GM19240 (cell line): ENCODE results near the gene TMTC2.

ENCODE experiments used
- DNase-seq: peaks from one replicate; pipeline ENCODE4 v3.0.0; 2011; ENCODE audit warnings: low spot score; ENCODE audit not compliant: insufficient read length

TMTC2 gene

DNA sequence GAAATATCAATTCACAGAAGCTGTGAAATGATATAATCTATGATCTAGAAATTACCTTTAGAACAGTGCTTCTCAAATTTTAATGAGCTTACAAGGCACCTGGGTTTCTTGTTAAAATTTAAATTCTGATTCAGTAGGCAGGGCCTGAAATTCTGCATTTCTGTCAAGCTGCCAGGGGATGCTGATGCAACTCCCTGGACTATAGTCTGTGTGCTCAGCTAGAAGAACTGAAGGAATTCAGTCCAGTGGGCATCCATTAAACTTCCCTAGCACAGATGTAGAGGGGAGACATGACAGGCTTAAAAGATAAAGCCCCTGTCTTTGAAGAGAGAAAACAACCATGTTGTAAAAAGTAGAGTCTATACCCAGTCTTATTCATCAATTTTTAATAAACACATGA is 441.8 kb downstream of the TMTC2 start:
- no peak for DNase-seq

DNA sequence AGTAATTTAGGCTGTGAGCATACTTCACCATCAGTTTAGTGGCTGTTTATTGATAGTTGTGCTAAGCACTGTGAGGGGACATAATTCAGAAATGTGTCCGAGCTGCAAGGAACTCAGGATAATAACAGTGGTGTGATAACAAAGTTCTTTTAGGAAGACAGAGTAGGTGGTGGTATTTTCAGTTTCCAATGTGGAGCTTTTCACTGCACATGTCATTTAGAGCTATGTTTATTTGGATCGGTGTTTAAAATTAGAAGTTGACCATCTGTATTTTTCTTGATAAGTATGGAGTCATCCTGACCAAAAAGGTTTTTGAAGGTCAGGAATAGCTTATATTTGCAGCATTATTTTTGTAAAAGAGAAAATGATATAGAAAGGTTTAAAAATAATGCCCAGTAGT is 443.5 kb downstream of the TMTC2 start:
- DNase-seq = no peak

DNA sequence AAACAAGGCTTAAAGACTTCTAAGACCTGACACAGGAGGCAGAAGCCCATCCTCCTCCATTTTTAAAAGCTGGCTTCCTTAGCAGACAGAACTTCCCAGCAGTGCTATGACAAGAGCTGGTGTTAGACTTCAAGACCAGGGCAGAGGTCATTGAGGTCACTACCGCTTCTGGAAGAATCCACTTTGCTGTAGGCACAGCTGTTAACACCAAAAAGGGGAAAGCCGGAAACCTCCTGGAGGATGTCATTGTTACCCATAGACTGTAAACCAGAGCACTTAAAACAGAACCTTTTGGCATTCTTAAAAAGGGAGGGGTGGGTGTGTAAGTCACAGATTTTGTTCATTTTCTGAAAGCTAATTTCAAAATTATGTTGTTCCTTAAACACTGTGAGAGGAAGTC is 445.7 kb downstream of the TMTC2 start:
- no peak for DNase-seq

GRCh38 chr12:83136411-83136810 is 449.7 kb downstream of the TMTC2 start:
- DNase-seq = no peak

DNA sequence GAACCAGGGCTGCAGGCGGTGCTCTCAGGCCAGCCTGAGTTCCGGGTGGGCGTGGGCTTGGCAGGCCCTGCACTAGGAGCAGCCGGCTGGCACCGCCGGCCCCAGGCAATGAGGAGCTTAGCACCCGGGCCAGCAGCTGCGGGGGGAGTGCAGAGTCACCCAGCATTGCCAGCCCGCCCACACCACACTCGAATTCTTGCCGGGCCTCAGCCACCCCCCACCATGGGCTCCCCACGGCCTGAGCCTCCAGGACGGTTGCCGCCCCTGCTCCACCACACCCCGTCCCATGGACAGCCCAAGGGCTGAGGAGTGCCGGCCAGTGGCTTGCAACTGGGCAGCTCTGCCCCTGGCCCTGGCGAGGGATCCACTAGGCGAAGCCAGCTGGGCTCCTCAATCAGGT is 453.4 kb downstream of the TMTC2 start:
- DNase-seq = no peak

DNA sequence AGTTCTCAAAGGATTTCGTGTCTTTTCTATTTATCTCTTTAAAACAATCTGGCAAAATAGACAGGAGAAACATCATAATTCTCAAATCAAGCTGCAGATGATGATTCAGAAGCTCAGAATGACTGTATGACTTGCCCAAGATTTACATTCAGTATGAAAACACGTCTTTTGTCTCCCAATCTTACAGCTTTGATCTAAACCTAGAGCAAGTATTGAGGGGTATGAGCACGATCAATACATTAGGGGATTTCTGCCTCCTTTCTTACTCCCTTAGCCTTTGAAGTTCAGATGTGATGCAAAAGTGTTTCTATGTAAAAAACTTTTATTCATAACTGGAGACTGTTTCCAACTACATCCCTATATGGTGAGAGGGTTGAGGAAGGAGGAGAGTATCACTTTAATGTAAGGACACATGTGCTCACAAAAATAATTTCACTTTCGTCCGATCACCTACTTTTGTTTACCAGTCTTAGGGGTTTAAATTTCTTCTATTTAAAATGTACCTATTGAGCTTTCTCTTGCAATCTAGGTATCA is 454.8 kb downstream of the TMTC2 start:
- no peak for DNase-seq

DNA sequence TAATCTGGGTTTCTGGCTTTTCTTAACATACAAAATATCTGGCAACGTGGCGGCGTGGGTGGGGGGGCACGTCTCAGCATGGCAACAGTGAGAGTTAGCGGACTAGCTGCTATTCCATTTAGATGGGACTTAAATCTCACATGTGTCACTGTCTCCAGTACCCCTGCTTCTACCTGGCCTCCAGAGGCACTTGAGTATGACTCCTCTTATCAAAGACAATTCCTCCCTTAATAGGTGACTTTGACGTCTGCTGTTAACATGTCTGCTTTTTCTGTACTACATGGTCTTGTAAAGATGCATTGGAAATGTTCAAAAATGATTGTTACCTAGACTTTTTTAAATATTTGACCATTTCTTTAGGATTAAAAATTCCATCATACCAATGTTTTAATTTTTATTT is 456.2 kb downstream of the TMTC2 start:
- DNase-seq = no peak

- DNase-seq = no peak
Observed at GRCh38 chr12:83143950-83144349, 457.2 kb downstream of the TMTC2 start.

DNA sequence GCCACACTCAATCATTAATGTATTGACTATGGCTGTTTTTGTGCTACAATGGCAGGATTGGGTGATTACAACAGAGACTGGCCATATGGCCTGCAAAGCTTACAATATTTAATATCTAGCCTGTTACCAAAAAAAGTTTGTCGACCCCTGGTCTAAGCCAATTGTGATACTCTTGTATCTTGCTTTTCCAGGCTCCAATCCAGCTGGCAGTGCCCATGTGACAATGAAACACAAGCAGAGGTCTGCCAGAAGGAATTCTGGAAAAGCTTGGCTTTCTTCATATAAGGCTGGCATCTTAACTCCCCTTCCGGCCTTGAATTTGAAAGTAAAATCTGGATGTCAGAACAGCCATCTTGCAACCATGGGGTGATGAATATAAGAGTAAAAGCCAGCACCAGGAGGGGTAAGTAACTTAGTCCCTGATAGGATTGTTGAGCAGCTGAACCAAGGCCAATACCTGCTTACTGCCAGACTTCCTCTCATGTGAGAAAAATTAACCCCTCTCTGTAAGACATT is 458.7 kb downstream of the TMTC2 start:
- DNase-seq = no peak

DNA sequence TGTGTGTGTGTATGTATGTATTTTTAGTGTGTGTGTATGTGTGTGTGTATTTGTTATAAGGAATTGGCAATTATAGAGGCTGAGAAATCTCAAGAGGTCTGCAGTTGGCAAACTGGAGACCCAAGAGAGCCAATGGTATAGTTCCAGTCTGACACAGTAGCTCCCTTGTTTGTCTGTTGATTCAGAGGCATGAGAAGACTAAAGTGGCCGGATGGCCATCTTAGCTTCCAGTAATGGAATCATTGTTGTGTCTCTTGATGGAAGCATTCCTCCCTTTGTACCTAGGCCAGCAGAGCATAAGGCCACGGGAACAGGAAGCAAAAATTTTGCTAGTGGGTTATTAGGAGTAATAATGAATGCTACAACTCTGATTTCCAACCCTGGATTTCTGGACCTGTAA is 460.6 kb downstream of the TMTC2 start:
- no peak for DNase-seq

- DNase-seq = no peak
Observed at GRCh38 chr12:83149987-83150386, 463.3 kb downstream of the TMTC2 start.

GRCh38 chr12:83150465-83151189 is 463.9 kb downstream of the TMTC2 start:
- no peak for DNase-seq

DNA sequence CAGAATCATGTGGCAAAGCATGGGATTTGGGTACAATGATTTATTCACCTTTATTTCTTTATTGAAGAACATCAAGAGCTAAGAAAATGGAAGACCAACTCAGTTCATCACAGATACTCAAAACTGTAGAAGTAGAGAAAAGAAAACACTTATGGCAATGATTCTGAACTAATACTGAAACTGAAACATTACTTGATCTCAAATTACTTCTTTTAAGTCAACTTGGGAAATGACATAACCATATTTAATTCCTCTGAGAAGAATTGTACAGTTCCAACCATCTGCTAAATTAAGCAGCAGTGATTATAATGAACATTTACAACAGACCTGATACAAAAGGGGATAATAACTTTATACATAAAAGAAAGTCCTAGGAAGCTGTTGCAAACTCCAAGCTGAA is 466.5 kb downstream of the TMTC2 start:
- DNase-seq = no peak

DNA sequence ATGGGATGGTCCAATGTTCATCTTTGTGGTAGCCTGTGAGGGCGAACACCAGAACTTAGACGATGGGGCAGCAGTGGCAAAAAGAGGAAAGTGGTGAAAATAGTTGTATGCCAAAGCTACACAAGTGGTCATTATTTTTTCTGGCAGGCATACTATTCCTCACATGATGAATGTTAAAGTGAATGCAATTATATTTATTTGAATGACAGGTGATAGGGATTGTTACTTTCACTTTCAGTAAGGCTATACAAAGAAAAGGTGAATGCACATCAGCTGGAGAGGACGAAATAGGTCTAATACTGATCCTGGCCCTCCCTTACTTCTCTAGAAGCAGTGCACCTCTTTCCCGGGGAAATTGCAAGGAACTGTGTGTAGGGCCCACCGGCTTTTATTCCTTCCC is 470.1 kb downstream of the TMTC2 start:
- no peak for DNase-seq

DNA sequence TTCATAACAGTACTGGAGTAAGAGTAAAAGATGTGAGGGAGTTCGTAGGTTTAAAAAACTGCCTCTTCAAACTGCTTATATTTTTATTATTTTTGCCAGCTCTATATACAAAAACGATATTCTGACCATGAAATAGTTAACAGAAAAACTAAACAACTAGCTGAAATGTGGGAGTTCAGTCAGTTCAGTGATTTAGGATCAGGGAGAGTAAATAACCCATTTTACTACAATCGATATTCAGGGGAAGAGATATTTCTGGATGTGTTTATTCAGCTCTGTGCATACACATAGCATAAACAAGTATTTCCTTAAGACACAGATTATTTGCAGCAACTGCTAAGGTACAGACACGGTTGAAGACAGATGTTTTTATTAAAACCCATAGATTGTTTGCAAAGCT is 470.9 kb downstream of the TMTC2 start:
- no peak for DNase-seq

DNA sequence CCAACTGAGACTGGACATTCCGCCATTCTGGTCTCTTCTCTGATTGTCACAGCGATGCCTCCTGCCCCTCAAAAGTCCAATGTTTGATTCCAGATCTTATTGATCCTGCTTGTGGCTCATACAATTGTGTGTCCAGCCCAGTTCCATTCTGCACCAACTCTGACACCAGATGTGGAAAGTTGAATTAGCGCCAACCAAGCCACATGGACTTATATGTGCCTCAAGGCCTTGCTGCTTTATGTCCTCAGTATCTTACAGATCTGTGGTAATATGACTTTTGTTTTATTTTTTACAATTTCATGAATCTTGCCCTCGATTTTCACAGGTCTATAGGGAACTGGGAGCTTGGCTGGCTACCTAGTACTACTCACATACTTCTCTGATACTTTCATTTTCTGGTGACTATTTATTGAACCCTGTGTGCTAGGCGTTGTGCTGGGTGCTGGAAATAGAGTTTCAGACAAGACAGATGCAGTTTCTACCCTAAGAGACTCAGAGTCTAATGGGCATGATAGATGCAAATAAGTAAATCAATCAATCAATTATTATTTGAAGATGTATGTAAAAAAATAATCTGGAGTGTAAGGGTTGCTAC is 472.0 kb downstream of the TMTC2 start:
- DNase-seq = no peak

DNA sequence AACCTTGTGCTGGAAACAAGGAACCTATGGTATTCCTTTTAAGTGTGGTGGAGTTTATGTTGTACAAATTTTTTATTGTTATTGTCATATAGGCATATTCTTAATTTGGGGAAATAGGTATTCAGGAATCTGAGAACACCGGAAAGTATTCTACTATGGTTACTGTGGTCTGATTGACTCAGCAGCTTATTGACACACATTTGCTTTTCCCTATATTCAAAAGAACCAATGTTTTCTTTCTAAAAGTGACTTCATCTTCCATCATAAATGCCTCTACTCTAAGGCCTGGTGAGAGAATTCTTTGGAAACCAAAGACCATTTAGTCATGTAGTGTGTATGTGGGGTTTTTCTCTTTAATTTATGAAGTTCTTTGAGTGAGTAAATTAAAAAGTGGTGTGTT is 474.8 kb downstream of the TMTC2 start:
- no peak for DNase-seq

- no peak for DNase-seq
Observed at GRCh38 chr12:83168751-83169150, 482.0 kb downstream of the TMTC2 start.

DNA sequence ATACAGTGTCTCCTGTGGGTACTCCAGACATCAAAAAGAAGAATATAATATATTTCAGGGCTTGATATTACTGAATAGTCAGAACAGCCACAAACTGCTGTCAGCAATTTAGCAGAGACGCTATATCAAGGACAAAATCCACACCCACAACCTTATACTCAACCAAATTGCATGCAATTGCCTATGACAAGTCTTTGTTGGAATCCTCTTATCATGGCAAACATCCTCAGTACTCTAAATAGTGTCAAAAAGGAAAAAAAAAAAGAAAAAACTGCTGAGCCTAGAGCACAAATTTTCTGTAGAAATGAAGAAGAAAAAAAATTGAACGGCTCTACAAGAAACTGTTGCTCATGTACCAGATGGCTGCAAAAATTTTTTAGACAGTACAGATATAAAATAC is 485.7 kb downstream of the TMTC2 start:
- no peak for DNase-seq

DNA sequence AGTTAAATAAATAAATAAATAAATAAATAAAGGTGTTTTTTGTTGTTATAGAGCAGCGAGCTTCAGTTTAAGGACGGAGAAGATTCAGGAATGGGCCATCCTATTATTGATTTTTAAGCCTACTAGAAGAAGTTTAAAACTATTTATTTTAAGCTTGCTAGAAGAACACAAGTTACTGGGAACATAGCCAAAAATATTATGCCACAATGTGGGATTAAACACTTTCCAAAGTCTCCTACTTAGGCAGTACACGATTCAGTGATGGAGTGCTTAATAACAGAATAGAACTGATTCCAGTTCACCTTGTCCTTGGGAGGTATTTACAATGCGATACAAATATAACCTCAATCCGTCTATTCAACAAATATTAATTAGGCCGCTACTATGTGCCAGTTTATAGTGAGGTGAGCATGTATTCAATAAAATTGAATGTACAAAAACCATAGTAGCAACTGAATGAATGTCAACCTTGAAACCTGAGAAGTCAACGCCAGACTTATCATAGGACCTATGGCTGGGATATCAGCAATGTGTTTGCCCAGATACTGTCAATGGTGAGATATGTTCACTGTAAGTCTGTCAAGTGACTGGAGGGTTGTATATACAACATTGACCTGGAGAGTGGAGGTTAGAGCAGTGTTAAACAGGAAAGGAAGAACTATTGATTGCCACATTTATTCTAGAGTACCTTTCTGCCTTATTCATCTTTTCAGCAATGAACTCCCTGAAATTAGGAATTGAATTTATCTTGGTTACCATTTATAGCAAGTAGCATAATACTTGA is 486.4 kb downstream of the TMTC2 start:
- no peak for DNase-seq

GRCh38 chr12:83179999-83180398 is 493.3 kb downstream of the TMTC2 start:
- no peak for DNase-seq

GRCh38 chr12:83181074-83181473 is 494.4 kb downstream of the TMTC2 start:
- no peak for DNase-seq
